Liver (tissue), 9 donors: ENCODE measurements around the gene DDA1. TPM values are rescaled to one million over a fixed set of nuclear protein-coding genes. Genes with fewer than 3 reads are reported as not detected.

Experiments
- DNase-seq: peaks from one replicate; pipeline ENCODE4 v3.0.0-alpha.2; 2017; ENCODE audit warnings: low spot score
- H3K27ac ChIP-seq, 2 donors: one replicate each; pipeline ENCODE4 v1.7.0; 2013; ENCODE audit warnings: inconsistent platforms in 2 of 2, low read length in 2 of 2, control low read depth in 1 of 2, low read depth in 1 of 2, mild to moderate bottlenecking in 1 of 2
- H3K27me3 ChIP-seq, 4 donors: one replicate each; pipeline versions ENCODE4 v1.6.1 to v1.7.0; 2013; ENCODE audit warnings: low read length in 3 of 4, inconsistent platforms in 1 of 4, mild to moderate bottlenecking in 1 of 4, moderate library complexity in 1 of 4; ENCODE audit not compliant: control insufficient read depth in 4 of 4, insufficient read depth in 4 of 4
- H3K36me3 ChIP-seq, 4 donors: one replicate each; pipeline versions ENCODE4 v1.6.1 to v1.7.0; 2013; ENCODE audit warnings: low read length in 3 of 4, mild to moderate bottlenecking in 3 of 4, low read depth in 1 of 4, moderate library complexity in 1 of 4; ENCODE audit not compliant: control insufficient read depth in 4 of 4, insufficient read depth in 3 of 4
- H3K4me1 ChIP-seq, 4 donors: one replicate each; pipeline versions ENCODE4 v1.6.1 to v1.7.0; 2013; ENCODE audit warnings: low read length in 3 of 4, mild to moderate bottlenecking in 3 of 4, moderate library complexity in 1 of 4; ENCODE audit not compliant: control insufficient read depth in 4 of 4, insufficient read depth in 4 of 4
- H3K4me3 ChIP-seq, 3 donors: one replicate each; pipeline versions ENCODE4 v1.6.1 to v1.7.0; 2013; ENCODE audit warnings: low read length in 3 of 3, control low read depth in 1 of 3, low read depth in 1 of 3, mild to moderate bottlenecking in 1 of 3
- H3K9ac ChIP-seq, 2 donors: one replicate each; pipeline ENCODE4 v1.7.0; 2013; ENCODE audit warnings: low read length in 2 of 2, mild to moderate bottlenecking in 2 of 2, moderate library complexity in 2 of 2, control low read depth in 1 of 2, low read depth in 1 of 2
- H3K9me3 ChIP-seq, 4 donors: one replicate each; pipeline versions ENCODE4 v1.6.1 to v1.7.0; 2013; ENCODE audit warnings: low read length in 3 of 4; ENCODE audit not compliant: control insufficient read depth in 4 of 4
- ATF3 ChIP-seq: IDR thresholded peaks from 2 replicates; pipeline ENCODE4 v1.6.1; 2016; ENCODE audit warnings: antibody characterized with exemption
- CTCF ChIP-seq: fragments of 150-350 bp; IDR thresholded peaks from 2 replicates; pipeline ENCODE4 v1.5.1; 2017; ENCODE audit warnings: improper control_type of control experiment, low read depth, low read length; ENCODE audit not compliant: missing input control
- EGR1 ChIP-seq, 2 donors: IDR thresholded peaks; 2 replicates each; pipeline ENCODE4 v1.6.1; 2016 to 2018; ENCODE audit warnings: antibody characterized with exemption in 2 of 2, low read depth in 2 of 2
- FOXA1 ChIP-seq: IDR thresholded peaks from 2 replicates; pipeline ENCODE4 v1.6.1; 2016; ENCODE audit warnings: antibody characterized with exemption
- FOXA2 ChIP-seq: IDR thresholded peaks from 2 replicates; pipeline ENCODE4 v1.6.1; 2016; ENCODE audit warnings: antibody characterized with exemption
- GABPA ChIP-seq, 2 donors: IDR thresholded peaks in 1 of 2; conservative IDR thresholded peaks in 1 of 2; 2 replicates each; pipeline ENCODE4 v1.6.1; 2016; ENCODE audit warnings: antibody characterized with exemption in 2 of 2, mild to moderate bottlenecking in 1 of 2, moderate library complexity in 1 of 2
- HNF4A ChIP-seq, 2 donors: conservative IDR thresholded peaks; 2 replicates each; pipeline ENCODE4 v1.6.1; 2016; ENCODE audit warnings: antibody characterized with exemption in 2 of 2, mild to moderate bottlenecking in 2 of 2
- HNF4G ChIP-seq: IDR thresholded peaks from 2 replicates; pipeline ENCODE4 v1.6.1; 2016; ENCODE audit warnings: antibody characterized with exemption
- JUND ChIP-seq, 2 donors: IDR thresholded peaks; 2 replicates each; pipeline ENCODE4 v1.6.1; 2016; ENCODE audit warnings: antibody characterized with exemption in 2 of 2
- MAX ChIP-seq: IDR thresholded peaks from 2 replicates; pipeline ENCODE4 v1.6.1; 2016; ENCODE audit warnings: antibody characterized with exemption
- NR2F2 ChIP-seq: IDR thresholded peaks from 2 replicates; pipeline ENCODE4 v1.6.1; 2016; ENCODE audit warnings: antibody characterized with exemption
- RAD21 ChIP-seq, 2 donors: IDR thresholded peaks; 2 replicates each; pipeline ENCODE4 v1.6.1; 2016; ENCODE audit warnings: antibody characterized with exemption in 2 of 2, mild to moderate bottlenecking in 2 of 2
- REST ChIP-seq: IDR thresholded peaks from 2 replicates; pipeline ENCODE4 v1.6.1; 2016; ENCODE audit warnings: antibody characterized with exemption, mild to moderate bottlenecking
- RXRA ChIP-seq, 2 donors: IDR thresholded peaks; 2 replicates each; pipeline ENCODE4 v1.6.1; 2017 to 2018; ENCODE audit warnings: antibody characterized with exemption in 2 of 2, mild to moderate bottlenecking in 1 of 2
- SP1 ChIP-seq: IDR thresholded peaks from 2 replicates; pipeline ENCODE4 v1.6.1; 2018; ENCODE audit warnings: antibody characterized with exemption, mild to moderate bottlenecking
- TAF1 ChIP-seq: conservative IDR thresholded peaks from 2 replicates; pipeline ENCODE4 v1.6.1; 2016; ENCODE audit warnings: antibody characterized with exemption, mild to moderate bottlenecking
- ZBTB33 ChIP-seq: IDR thresholded peaks from 2 replicates; pipeline ENCODE4 v1.6.1; 2016; ENCODE audit warnings: antibody characterized with exemption
- WGBS: extraction: QIAGEN DNeasy Blood & Tissue Kit; methylation state at CpG from one replicate; pipeline ENCODE4 v1.1.7; 2013; 5-methylcytosine and 5-hydroxymethylcytosine counted together
- polyA plus RNA-seq, 2 donors: library from polyadenylated mRNA; stranded (reverse) in 1 of 2; unstranded in 1 of 2; fragments of 200-250 nt in 1 of 2; fragments of >200 nt in 1 of 2; fragmentation: Nextera tagmentation in 1 of 2; extraction: Ambion mirVana in 1 of 2; gene quantifications; one replicate each; pipeline versions ENCODE4 v1.2.1 to v1.2.3, GENCODE V29; 2013 to 2015
- total RNA-seq, 2 donors: library from RNA; depleted of rRNA; stranded (reverse); fragments of >200 nt; gene quantifications; one replicate each; pipeline ENCODE4 v1.2.3, GENCODE V29; 2014
- donor health status: healthy.
- donor health status: healthy.
- donor health status: healthy.
- donor health status: healthy.
- donor health status: healthy.

DDA1 gene
- total and polyA plus RNA-seq, 4 donors = 7.9 to 37.9 (median 20.8) TPM

- Histone ChIP-seq H3K36me3 (peaks cover 0 to 2% (median 0%) of the 10 kb centered on the region in 4 donors), H3K4me1 (peaks cover 12 to 23% (median 14%) of the 10 kb centered on the region in 4 donors), H3K27me3 (no peaks in the 10 kb centered on the region), H3K4me3 (no peak overlapping the region), H3K27ac (no peak overlapping the region), H3K9me3 (no peaks in the 10 kb centered on the region), H3K9ac (no peak overlapping the region)
- TF ChIP-seq HNF4A (conservative IDR thresholded peaks at IDR 0.05) (no peak), MAX (no peak)
- DNase-seq = no peak
- 91% methylated on average over 27 of the region's 27 CpGs for WGBS
These were observed 17.8 kb downstream of the DDA1 start for GRCh38 chr19:17327068-17327653.

- no peaks in the 10 kb centered on the region for H3K9me3 ChIP-seq
- no peak overlapping the region for H3K9ac ChIP-seq
- WGBS = 36% methylated on average over 64 of the region's 64 CpGs
- H3K36me3 ChIP-seq = no peaks in the 10 kb centered on the region
- TF ChIP-seq REST (no peak), FOXA2 (no peak), HNF4A (conservative IDR thresholded peaks at IDR 0.05) (no peak), NR2F2 (no peak), RAD21 (IDR thresholded peaks at IDR 0.05) (peak in 1 of 2 donors; percentile 16), ZBTB33 (no peak), EGR1 (IDR thresholded peaks at IDR 0.05; ENCODE audit: low read depth in 2 of 2) (no peak), HNF4G (no peak), FOXA1 (no peak), SP1 (no peak), RXRA (IDR thresholded peaks at IDR 0.05) (no peak), JUND (IDR thresholded peaks at IDR 0.05) (no peak), ATF3 (no peak), MAX (no peak), GABPA (IDR thresholded peaks at IDR 0.05 in 1 of 2, conservative IDR thresholded peaks at IDR 0.05 in 1 of 2) (no peak), CTCF (peak; percentile 18), TAF1 (no peak)
- no peak overlapping the region for H3K27ac ChIP-seq
- no peak for DNase-seq
- H3K4me1 ChIP-seq = peaks cover 12 to 23% (median 14%) of the 10 kb centered on the region in 4 donors
- no peaks in the 10 kb centered on the region for H3K27me3 ChIP-seq
- peak overlapping the region in 1 of 3 donors; percentile 44 for H3K4me3 ChIP-seq
These were observed 18.5 kb downstream of the DDA1 start for GRCh38 chr19:17327654-17328516.
